ENCODE measurements around the gene EEIG2.
"Not testable (repeated sequence)": the region's sequence is repeated elsewhere in the genome, so short reads cannot be mapped to it uniquely, and the experiment has no call there.

Gene EEIG2

DNA sequence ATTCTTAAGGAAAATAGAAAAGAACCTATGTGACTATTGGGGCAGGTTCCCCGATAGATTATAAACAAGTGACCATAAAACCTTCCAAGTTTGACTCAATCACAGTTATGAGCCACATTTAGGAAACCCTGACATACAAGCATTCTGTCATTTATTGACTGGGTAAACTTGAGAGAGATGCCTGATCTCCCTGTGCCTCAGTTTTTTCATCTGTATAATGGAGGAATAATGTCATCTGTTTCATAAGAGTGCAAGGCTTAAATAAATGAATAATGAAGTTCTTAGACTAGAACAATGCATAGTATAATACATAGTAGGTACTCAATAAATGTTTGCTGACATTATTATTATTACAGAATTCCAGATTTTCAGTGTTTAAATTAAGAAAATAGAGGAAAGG is 18.9 kb upstream of the EEIG2 start:
- no peaks in the 10 kb centered on the region for H4K20me1 ChIP-seq (ENCODE audit: insufficient read depth, low read length)
- H3K4me1 ChIP-seq (ENCODE audit: insufficient read depth, low read length): no peaks in the 10 kb centered on the region
- no peaks in the 10 kb centered on the region for H3K36me3 ChIP-seq (ENCODE audit: insufficient read depth, low read length)
- no peak overlapping the region for H3K9ac ChIP-seq (ENCODE audit: low read depth, low read length)
- TF ChIP-seq EZH2 (IDR thresholded peaks at IDR 0.05; ENCODE audit: borderline replicate concordance, low read depth, low read length, severe bottlenecking): no peak
- TF ChIP-seq, protein P1, sequence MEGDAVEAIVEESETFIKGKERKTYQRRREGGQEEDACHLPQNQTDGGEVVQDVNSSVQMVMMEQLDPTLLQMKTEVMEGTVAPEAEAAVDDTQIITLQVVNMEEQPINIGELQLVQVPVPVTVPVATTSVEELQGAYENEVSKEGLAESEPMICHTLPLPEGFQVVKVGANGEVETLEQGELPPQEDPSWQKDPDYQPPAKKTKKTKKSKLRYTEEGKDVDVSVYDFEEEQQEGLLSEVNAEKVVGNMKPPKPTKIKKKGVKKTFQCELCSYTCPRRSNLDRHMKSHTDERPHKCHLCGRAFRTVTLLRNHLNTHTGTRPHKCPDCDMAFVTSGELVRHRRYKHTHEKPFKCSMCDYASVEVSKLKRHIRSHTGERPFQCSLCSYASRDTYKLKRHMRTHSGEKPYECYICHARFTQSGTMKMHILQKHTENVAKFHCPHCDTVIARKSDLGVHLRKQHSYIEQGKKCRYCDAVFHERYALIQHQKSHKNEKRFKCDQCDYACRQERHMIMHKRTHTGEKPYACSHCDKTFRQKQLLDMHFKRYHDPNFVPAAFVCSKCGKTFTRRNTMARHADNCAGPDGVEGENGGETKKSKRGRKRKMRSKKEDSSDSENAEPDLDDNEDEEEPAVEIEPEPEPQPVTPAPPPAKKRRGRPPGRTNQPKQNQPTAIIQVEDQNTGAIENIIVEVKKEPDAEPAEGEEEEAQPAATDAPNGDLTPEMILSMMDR (IDR thresholded peaks at IDR 0.05; ENCODE audit: borderline replicate concordance, extremely low read depth, low read length, poor library complexity, severe bottlenecking): no peak
- no peaks in the 10 kb centered on the region for H3K79me2 ChIP-seq (ENCODE audit: insufficient read depth, low read length)
- no peak for DNase-seq
- H3K27ac ChIP-seq (ENCODE audit: low read length): no peak overlapping the region
- no peaks in the 10 kb centered on the region for H3K9me3 ChIP-seq (ENCODE audit: insufficient read depth, low read length, severe bottlenecking)
- H2AFZ ChIP-seq (ENCODE audit: low read depth, low read length): no peak overlapping the region
- no peak overlapping the region for H3K4me2 ChIP-seq (ENCODE audit: insufficient read depth, low read length)
- H3K4me3 ChIP-seq (ENCODE audit: low read depth in 1 of 2, low read length in 2 of 2): no peak overlapping the region
- H3K27me3 ChIP-seq (ENCODE audit: insufficient read depth, low read length, poor library complexity): peaks cover 10% of the 10 kb centered on the region
- no peak for ATAC-seq (ENCODE audit: insufficient read depth, low read depth)

DNA sequence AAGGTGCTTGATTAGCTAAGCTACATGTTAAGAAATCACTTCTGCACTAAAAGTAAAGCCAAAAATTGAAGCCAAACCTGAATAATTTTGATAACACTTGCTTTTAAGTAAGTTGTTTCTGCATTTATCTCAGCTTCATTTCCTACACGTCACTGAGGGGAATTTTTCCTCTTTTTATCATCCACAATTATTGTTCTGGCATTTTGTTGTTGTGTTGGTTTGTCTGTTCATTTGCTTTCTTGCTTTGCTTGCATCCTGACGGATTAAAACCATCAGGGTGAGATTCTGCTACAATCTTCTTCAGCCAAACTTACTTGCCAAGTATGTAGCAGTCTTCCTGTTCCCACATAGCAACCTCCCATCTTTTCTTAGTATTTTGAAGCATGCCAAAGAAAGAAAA is 18.0 kb upstream of the EEIG2 start:
- no peaks in the 10 kb centered on the region for H3K79me2 ChIP-seq (ENCODE audit: insufficient read depth, low read length)
- H3K9ac ChIP-seq (ENCODE audit: low read depth, low read length): no peak overlapping the region
- H2AFZ ChIP-seq (ENCODE audit: low read depth, low read length): no peak overlapping the region
- no peaks in the 10 kb centered on the region for H3K4me1 ChIP-seq (ENCODE audit: insufficient read depth, low read length)
- H3K36me3 ChIP-seq (ENCODE audit: insufficient read depth, low read length): no peaks in the 10 kb centered on the region
- H3K27me3 ChIP-seq (ENCODE audit: insufficient read depth, low read length, poor library complexity): peaks cover 10% of the 10 kb centered on the region
- H3K4me2 ChIP-seq (ENCODE audit: insufficient read depth, low read length): no peak overlapping the region
- TF ChIP-seq, protein P1 (IDR thresholded peaks at IDR 0.05; ENCODE audit: borderline replicate concordance, extremely low read depth, low read length, poor library complexity, severe bottlenecking): no peak
- TF ChIP-seq EZH2 (IDR thresholded peaks at IDR 0.05; ENCODE audit: borderline replicate concordance, low read depth, low read length, severe bottlenecking): no peak
- no peak overlapping the region for H3K27ac ChIP-seq (ENCODE audit: low read length)
- no peak overlapping the region for H3K4me3 ChIP-seq (ENCODE audit: low read depth in 1 of 2, low read length in 2 of 2)
- no peaks in the 10 kb centered on the region for H3K9me3 ChIP-seq (ENCODE audit: insufficient read depth, low read length, severe bottlenecking)
- no peak for DNase-seq
- no peaks in the 10 kb centered on the region for H4K20me1 ChIP-seq (ENCODE audit: insufficient read depth, low read length)
- ATAC-seq (ENCODE audit: insufficient read depth, low read depth): no peak

DNA sequence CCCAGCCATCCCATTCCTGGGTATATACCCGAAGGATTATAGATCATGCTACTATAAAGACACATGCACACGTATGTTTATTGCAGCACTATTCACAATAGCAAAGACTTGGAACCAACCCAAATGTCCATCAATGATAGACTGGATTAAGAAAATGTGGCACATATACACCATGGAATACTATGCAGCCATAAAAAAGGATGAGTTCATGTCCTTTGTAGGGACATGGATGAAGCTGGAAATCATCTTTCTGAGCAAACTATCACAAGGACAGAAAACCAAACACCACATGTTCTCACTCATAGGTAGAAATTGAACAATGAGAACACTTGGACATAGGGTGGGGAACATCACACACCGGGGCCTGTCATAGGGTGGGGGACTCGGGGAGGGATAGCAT is 12.4 kb upstream of the EEIG2 start:
- H3K9me3 ChIP-seq (ENCODE audit: insufficient read depth, low read length, severe bottlenecking); H3K36me3 ChIP-seq (ENCODE audit: insufficient read depth, low read length); H4K20me1 ChIP-seq (ENCODE audit: insufficient read depth, low read length); H3K4me2 ChIP-seq (ENCODE audit: insufficient read depth, low read length); H3K4me1 ChIP-seq (ENCODE audit: insufficient read depth, low read length); H2AFZ ChIP-seq (ENCODE audit: low read depth, low read length); H3K4me3 ChIP-seq (ENCODE audit: low read depth in 1 of 2, low read length in 2 of 2); H3K27ac ChIP-seq (ENCODE audit: low read length); DNase-seq; ATAC-seq (ENCODE audit: insufficient read depth, low read depth); H3K27me3 ChIP-seq (ENCODE audit: insufficient read depth, low read length, poor library complexity); H3K9ac ChIP-seq (ENCODE audit: low read depth, low read length); H3K79me2 ChIP-seq (ENCODE audit: insufficient read depth, low read length): not testable (repeated sequence)

DNA sequence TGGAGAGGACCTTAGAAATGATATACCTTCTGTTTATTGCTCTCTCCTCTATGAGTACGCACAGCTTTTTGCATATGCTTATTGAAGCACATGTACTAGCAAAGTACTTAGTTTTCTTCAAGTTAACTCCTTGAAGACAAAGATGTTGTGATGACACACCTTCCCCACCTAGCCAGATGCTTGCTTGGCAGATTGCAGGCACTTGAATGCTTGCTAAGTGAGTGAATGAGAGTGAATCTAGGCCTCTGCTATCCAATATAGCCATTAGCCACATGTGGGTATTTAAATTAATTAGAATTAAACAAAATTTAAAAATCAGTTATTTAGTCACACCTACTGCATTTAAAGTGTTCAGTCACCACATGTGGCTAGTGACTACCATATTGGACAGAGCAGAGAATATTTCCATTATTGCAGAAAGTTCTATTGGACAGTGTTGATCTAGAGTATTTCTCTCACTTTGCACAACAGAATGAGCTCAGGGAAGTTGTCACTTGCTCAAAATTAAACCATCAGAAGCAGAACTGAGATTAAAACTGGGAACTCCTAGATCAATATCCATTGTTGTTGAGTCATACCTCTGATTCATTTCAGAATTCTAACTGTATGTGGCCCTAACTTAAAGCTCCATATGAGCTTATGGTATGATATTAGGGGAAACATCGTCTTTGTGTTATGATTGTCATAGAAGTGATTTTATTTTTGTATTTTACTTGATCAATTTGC is 8.6 kb upstream of the EEIG2 start:
- Histone ChIP-seq H3K9ac (ENCODE audit: low read depth, low read length) (no peak overlapping the region), H2AFZ (ENCODE audit: low read depth, low read length) (no peak overlapping the region), H3K27me3 (ENCODE audit: insufficient read depth, low read length, poor library complexity) (no peaks in the 10 kb centered on the region), H3K9me3 (ENCODE audit: insufficient read depth, low read length, severe bottlenecking) (no peaks in the 10 kb centered on the region), H3K79me2 (ENCODE audit: insufficient read depth, low read length) (no peaks in the 10 kb centered on the region), H3K27ac (ENCODE audit: low read length) (no peak overlapping the region), H3K4me2 (ENCODE audit: insufficient read depth, low read length) (no peak overlapping the region), H3K4me3 (ENCODE audit: low read depth in 1 of 2, low read length in 2 of 2) (no peak overlapping the region), H3K4me1 (ENCODE audit: insufficient read depth, low read length) (no peaks in the 10 kb centered on the region), H4K20me1 (ENCODE audit: insufficient read depth, low read length) (no peaks in the 10 kb centered on the region), H3K36me3 (ENCODE audit: insufficient read depth, low read length) (no peaks in the 10 kb centered on the region)
- no peak for ATAC-seq (ENCODE audit: insufficient read depth, low read depth)
- TF ChIP-seq, protein P1 (IDR thresholded peaks at IDR 0.05; ENCODE audit: borderline replicate concordance, extremely low read depth, low read length, poor library complexity, severe bottlenecking): no peak
- no peak for TF ChIP-seq EZH2 (IDR thresholded peaks at IDR 0.05; ENCODE audit: borderline replicate concordance, low read depth, low read length, severe bottlenecking)
- DNase-seq: no peak

Measured in DND-41 (cell line).